ENCODE results near the gene INTS7. TPM values are rescaled to one million over a fixed set of nuclear protein-coding genes. Genes with fewer than 3 reads are reported as not detected.

Gene INTS7
- total RNA-seq, 2 donors from 2014 or later, result 27.6 to 32.8 TPM

DNA sequence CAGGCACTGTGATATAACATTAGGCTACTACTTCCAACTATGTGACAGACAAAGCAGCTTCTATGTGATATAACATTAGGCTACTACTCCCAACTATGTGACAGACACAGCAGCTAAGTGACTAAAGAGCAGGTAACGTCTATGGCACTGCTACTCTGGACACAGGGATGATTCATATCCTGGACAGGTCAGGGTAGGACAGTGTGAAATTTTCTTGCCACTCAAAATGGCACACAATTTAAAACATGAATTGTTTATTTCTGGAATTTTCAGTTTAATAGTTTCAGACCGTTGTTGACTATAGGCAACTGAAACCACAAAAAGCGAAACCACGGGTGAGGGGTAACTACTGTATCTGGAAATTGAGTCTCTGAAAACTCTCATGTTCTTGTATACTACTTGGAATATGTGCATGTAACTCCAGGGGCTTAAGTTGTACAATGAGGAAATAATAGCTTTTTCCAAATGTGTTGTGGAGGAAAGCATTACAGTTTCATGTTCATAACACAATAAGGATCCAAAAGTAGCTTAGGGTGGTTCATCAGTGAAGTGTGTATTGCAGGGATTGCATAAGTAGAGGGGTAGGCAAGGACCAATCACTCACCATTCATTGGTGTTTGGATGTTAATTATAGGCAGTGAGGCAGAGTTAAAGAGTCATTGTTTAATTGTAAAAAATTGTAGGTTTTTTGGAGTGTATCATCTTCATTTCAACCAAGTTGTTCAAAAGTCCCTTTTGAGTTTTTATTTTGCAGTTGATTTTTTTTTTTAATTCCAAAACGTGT is 5.5 kb upstream of the INTS7 start:
- TF ChIP-seq, protein P1, sequence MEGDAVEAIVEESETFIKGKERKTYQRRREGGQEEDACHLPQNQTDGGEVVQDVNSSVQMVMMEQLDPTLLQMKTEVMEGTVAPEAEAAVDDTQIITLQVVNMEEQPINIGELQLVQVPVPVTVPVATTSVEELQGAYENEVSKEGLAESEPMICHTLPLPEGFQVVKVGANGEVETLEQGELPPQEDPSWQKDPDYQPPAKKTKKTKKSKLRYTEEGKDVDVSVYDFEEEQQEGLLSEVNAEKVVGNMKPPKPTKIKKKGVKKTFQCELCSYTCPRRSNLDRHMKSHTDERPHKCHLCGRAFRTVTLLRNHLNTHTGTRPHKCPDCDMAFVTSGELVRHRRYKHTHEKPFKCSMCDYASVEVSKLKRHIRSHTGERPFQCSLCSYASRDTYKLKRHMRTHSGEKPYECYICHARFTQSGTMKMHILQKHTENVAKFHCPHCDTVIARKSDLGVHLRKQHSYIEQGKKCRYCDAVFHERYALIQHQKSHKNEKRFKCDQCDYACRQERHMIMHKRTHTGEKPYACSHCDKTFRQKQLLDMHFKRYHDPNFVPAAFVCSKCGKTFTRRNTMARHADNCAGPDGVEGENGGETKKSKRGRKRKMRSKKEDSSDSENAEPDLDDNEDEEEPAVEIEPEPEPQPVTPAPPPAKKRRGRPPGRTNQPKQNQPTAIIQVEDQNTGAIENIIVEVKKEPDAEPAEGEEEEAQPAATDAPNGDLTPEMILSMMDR (conservative IDR thresholded peaks at IDR 0.05), result no peak
- DNase-seq, result no peak
- Mint-ChIP-seq H3K27me3 (ENCODE audit: insufficient read depth) (no peaks in the 10 kb centered on the region), H3K4me1 (peaks cover 30% of the 10 kb centered on the region), H3K27ac (no peak overlapping the region), H3K9me3 (no peaks in the 10 kb centered on the region), H3K4me3 (no peak overlapping the region), H3K36me3 (ENCODE audit: low read depth) (peaks cover 30% of the 10 kb centered on the region)
- Histone ChIP-seq H3K36me3 (ENCODE audit: control insufficient read depth, insufficient read depth, low read length) (peaks cover 25% of the 10 kb centered on the region), H3K4me3 (ENCODE audit: low read length) (no peak overlapping the region), H3K27ac (ENCODE audit: low read depth, low read length) (no peak overlapping the region), H3K4me1 (ENCODE audit: control insufficient read depth, insufficient read depth, low read length) (no peaks in the 10 kb centered on the region), H3K27me3 (ENCODE audit: control insufficient read depth, insufficient read depth, low read length, poor library complexity, severe bottlenecking) (no peaks in the 10 kb centered on the region), H3K9ac (ENCODE audit: extremely low read depth, low read length, poor library complexity, severe bottlenecking) (no peak overlapping the region), H3K9me3 (ENCODE audit: control insufficient read depth, low read length) (no peaks in the 10 kb centered on the region)
- 91 to 100% methylated on average over 4 to 5 of the region's 5 CpGs for WGBS, 2 experiments (ENCODE audit: insufficient coverage in 1 of 2, insufficient read length in 1 of 2)

DNA sequence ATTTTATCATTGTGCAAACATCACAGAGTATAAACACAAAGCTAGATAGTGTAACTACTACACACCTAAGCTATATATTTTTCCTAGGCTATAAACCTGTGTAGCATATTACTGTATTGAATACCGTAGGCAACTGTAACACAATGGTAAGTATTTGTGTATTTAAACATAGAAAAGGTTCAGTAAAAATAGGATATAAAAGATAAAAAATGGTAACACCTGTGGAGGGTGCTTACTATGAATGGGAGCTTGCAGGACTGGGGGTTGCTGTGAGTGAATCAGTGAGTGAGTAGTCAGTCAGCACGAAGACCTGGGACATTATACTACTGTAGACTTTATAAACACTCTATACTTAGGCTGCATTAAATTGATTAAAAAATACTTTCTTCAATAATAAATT is 4.3 kb upstream of the INTS7 start:
- no peak for DNase-seq
- WGBS, 2 experiments (ENCODE audit: insufficient coverage in 1 of 2, insufficient read length in 1 of 2), result 96% methylated on average over 2 of the region's 2 CpGs; no CpG with 5 or more reads in 1 of the 2 experiments
- Histone ChIP-seq H3K9me3 (ENCODE audit: control insufficient read depth, low read length) (no peaks in the 10 kb centered on the region), H3K9ac (ENCODE audit: extremely low read depth, low read length, poor library complexity, severe bottlenecking) (no peak overlapping the region), H3K4me3 (ENCODE audit: low read length) (peak overlapping the region; percentile 19), H3K27ac (ENCODE audit: low read depth, low read length) (no peak overlapping the region), H3K27me3 (ENCODE audit: control insufficient read depth, insufficient read depth, low read length, poor library complexity, severe bottlenecking) (no peaks in the 10 kb centered on the region), H3K36me3 (ENCODE audit: control insufficient read depth, insufficient read depth, low read length) (peaks cover 20% of the 10 kb centered on the region), H3K4me1 (ENCODE audit: control insufficient read depth, insufficient read depth, low read length) (no peaks in the 10 kb centered on the region)
- Mint-ChIP-seq H3K4me3 (no peak overlapping the region), H3K27me3 (ENCODE audit: insufficient read depth) (no peaks in the 10 kb centered on the region), H3K27ac (no peak overlapping the region), H3K36me3 (ENCODE audit: low read depth) (peaks cover 20% of the 10 kb centered on the region), H3K9me3 (no peaks in the 10 kb centered on the region), H3K4me1 (peaks cover 23% of the 10 kb centered on the region)
- TF ChIP-seq, protein P1 (conservative IDR thresholded peaks at IDR 0.05), result no peak

DNA sequence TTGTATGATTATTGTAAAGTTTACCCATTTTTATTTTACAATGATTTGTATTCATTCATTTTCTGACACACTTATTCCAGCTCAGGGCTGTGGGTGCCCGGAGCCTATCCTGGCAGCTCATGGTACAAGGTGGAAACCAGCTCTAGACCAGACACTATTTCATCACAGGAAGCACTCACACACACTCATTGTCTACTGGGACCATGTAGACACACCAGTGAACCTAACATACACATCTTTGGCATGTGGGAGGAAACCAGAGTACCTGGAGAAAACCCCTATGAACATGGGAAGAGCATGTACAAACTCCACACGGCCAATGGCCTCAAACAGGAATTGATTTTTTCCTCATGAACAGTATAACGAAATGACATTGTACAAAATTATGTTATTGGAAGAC is 2.5 kb upstream of the INTS7 start:
- no peaks in the 10 kb centered on the region for H3K27me3 Mint-ChIP-seq (ENCODE audit: insufficient read depth)
- H3K36me3 Mint-ChIP-seq (ENCODE audit: low read depth), result peaks cover 18% of the 10 kb centered on the region
- 97 to 100% methylated on average over 3 of the region's 3 CpGs for WGBS, 2 experiments (ENCODE audit: insufficient coverage in 1 of 2, insufficient read length in 1 of 2)

More for the DNA sequence above, 2.5 kb upstream of the INTS7 start:
- TF ChIP-seq, protein P1 (conservative IDR thresholded peaks at IDR 0.05), result no peak
- Histone ChIP-seq H3K27ac (ENCODE audit: low read depth, low read length) (no peak overlapping the region), H3K4me3 (ENCODE audit: low read length) (peak overlapping the region; percentile 92), H3K9ac (ENCODE audit: extremely low read depth, low read length, poor library complexity, severe bottlenecking) (no peak overlapping the region), H3K36me3 (ENCODE audit: control insufficient read depth, insufficient read depth, low read length) (peaks cover 12% of the 10 kb centered on the region), H3K27me3 (ENCODE audit: control insufficient read depth, insufficient read depth, low read length, poor library complexity, severe bottlenecking) (no peaks in the 10 kb centered on the region), H3K9me3 (ENCODE audit: control insufficient read depth, low read length) (no peaks in the 10 kb centered on the region), H3K4me1 (ENCODE audit: control insufficient read depth, insufficient read depth, low read length) (no peaks in the 10 kb centered on the region)
- H3K27ac Mint-ChIP-seq, result no peak overlapping the region
- no peak for DNase-seq
- peak overlapping the region; percentile 19 for H3K4me3 Mint-ChIP-seq
- peaks cover 26% of the 10 kb centered on the region for H3K4me1 Mint-ChIP-seq
- H3K9me3 Mint-ChIP-seq, result peaks cover 3% of the 10 kb centered on the region

Data from endodermal cell (in vitro differentiated cells).